GM19238 (cell line): Measurements from ENCODE around the gene CTU1.
A peak's percentile ranks its signal among the peaks of the same experiment; 100 is the strongest.
"Not testable (repeated sequence)": the region's sequence is repeated elsewhere in the genome, so short reads cannot be mapped to it uniquely, and the experiment has no call there.

Experiments
- DNase-seq: peaks from one replicate; pipeline ENCODE4 v3.0.0; 2011; ENCODE audit warnings: low spot score; ENCODE audit not compliant: insufficient read length

The CTU1 gene

GRCh38 chr19:51108066-51108804 lies at the start of gene CTU1:
Gene CTU1, minus strand, starts transcription at chr19:51108409. Its CDS starts 3,840 bp downstream, at chr19:51104569.
- peak; percentile 97 for DNase-seq

GRCh38 chr19:51157265-51157664 lies 49.1 kb upstream of the CTU1 start:
- no peak for DNase-seq

GRCh38 chr19:51156710-51157109 lies 48.5 kb upstream of the CTU1 start:
- DNase-seq: no peak

GRCh38 chr19:51150627-51151026 lies 42.4 kb upstream of the CTU1 start:
- DNase-seq: no peak

- no peak for DNase-seq
Observed at GRCh38 chr19:51148580-51148979, 40.4 kb upstream of the CTU1 start.

- no peak for DNase-seq
Observed at GRCh38 chr19:51147663-51148062, 39.5 kb upstream of the CTU1 start.

- DNase-seq: no peak
Observed at GRCh38 chr19:51146751-51147150, 38.5 kb upstream of the CTU1 start.

- no peak for DNase-seq
Observed at GRCh38 chr19:51145916-51146493, 37.8 kb upstream of the CTU1 start.

GRCh38 chr19:51144482-51145045 lies 36.4 kb upstream of the CTU1 start:
- DNase-seq: no peak

GRCh38 chr19:51143486-51143885 lies 35.3 kb upstream of the CTU1 start:
- no peak for DNase-seq

GRCh38 chr19:51142809-51143475 lies 34.7 kb upstream of the CTU1 start:
- not testable (repeated sequence) for DNase-seq

GRCh38 chr19:51142119-51142518 lies 33.9 kb upstream of the CTU1 start, which contains the start of gene SIGLEC7:
Gene SIGLEC7, plus strand, starts transcription at chr19:51142301. Its CDS starts 69 bp downstream, at chr19:51142370.
- DNase-seq: no peak

GRCh38 chr19:51141181-51141580 lies 33.0 kb upstream of the CTU1 start:
- DNase-seq: no peak

GRCh38 chr19:51140441-51140840 lies 32.2 kb upstream of the CTU1 start:
- DNase-seq: no peak

- no peak for DNase-seq
Observed at GRCh38 chr19:51139299-51140014, 31.2 kb upstream of the CTU1 start.

GRCh38 chr19:51138549-51138979 lies 30.4 kb upstream of the CTU1 start:
- no peak for DNase-seq

- DNase-seq: no peak
Observed at GRCh38 chr19:51137792-51138425, 29.7 kb upstream of the CTU1 start.

- no peak for DNase-seq
Observed at GRCh38 chr19:51136851-51137551, 28.8 kb upstream of the CTU1 start.

- no peak for DNase-seq
Observed at GRCh38 chr19:51135986-51136762, 28.0 kb upstream of the CTU1 start.

- DNase-seq: no peak
Observed at GRCh38 chr19:51135004-51135403, 26.8 kb upstream of the CTU1 start.
